ENCODE measurements around the gene ZNHIT2. TPM values are rescaled to one million over a fixed set of nuclear protein-coding genes. Genes with fewer than 3 reads are reported as not detected.

The ZNHIT2 gene
- total RNA-seq, 1 experiment from 2014 or later = 27.4 TPM

DNA sequence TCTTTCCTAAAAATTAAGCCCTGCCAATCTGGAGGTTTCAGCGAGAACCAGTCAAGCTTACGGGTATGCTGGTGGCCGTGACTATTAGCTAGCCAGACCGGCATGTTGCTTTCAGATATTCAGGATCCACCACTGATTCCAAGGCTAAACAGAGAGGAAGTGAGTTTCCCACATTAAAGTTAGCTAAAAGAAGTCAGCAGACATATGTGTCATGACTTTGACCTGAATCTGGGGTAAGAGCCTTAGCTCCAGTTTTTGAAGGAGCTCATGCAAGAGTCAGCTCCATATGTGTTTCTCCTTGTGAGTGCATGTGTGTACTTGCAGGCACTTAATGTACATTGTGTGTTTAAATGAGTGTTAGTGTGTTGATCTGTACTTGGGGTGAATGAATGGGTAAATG lies 32.1 kb downstream of the ZNHIT2 start:
- peaks cover 12% of the 10 kb centered on the region for H3K4me1 ChIP-seq (ENCODE audit: insufficient read depth, low read length, poor library complexity, severe bottlenecking)
- H3K9me3 ChIP-seq (ENCODE audit: low read depth, low read length, poor library complexity, severe bottlenecking) = no peaks in the 10 kb centered on the region
- no peak for TF ChIP-seq EZH2 (IDR thresholded peaks at IDR 0.05; ENCODE audit: borderline replicate concordance, low read depth, low read length, poor library complexity, severe bottlenecking)
- TF ChIP-seq, protein P1, sequence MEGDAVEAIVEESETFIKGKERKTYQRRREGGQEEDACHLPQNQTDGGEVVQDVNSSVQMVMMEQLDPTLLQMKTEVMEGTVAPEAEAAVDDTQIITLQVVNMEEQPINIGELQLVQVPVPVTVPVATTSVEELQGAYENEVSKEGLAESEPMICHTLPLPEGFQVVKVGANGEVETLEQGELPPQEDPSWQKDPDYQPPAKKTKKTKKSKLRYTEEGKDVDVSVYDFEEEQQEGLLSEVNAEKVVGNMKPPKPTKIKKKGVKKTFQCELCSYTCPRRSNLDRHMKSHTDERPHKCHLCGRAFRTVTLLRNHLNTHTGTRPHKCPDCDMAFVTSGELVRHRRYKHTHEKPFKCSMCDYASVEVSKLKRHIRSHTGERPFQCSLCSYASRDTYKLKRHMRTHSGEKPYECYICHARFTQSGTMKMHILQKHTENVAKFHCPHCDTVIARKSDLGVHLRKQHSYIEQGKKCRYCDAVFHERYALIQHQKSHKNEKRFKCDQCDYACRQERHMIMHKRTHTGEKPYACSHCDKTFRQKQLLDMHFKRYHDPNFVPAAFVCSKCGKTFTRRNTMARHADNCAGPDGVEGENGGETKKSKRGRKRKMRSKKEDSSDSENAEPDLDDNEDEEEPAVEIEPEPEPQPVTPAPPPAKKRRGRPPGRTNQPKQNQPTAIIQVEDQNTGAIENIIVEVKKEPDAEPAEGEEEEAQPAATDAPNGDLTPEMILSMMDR (conservative IDR thresholded peaks at IDR 0.05; ENCODE audit: low read depth, low read length) = no peak
- H3K36me3 ChIP-seq (ENCODE audit: insufficient read depth, low read length, poor library complexity, severe bottlenecking) = peaks cover 29% of the 10 kb centered on the region
- no peak for DNase-seq (ENCODE audit: low spot score)
- no peak overlapping the region for H3K4me3 ChIP-seq (ENCODE audit: low read depth, low read length, poor library complexity, severe bottlenecking)
- H3K27ac ChIP-seq (ENCODE audit: low read depth, low read length, poor library complexity, severe bottlenecking) = no peak overlapping the region
- POLR2A ChIA-PET (ENCODE audit: low non-redundant PET) = no interaction called here
- BruUV-seq (replicated peaks) = no TSS peak
- intact Hi-C loops (cut with micrococcal nuclease; ENCODE audit: unreplicated experiment) = no loop called here
- no peaks in the 10 kb centered on the region for H3K27me3 ChIP-seq (replicated peaks; ENCODE audit: insufficient read depth, low read depth, low read length, poor library complexity)
- CTCF ChIA-PET = interaction anchor here (0.7 to 1.1 kb wide), 2 partner anchors 26 to 28 kb away, joined by 3 read pairs; partner anchors contain the start of gene TM7SF2

DNA sequence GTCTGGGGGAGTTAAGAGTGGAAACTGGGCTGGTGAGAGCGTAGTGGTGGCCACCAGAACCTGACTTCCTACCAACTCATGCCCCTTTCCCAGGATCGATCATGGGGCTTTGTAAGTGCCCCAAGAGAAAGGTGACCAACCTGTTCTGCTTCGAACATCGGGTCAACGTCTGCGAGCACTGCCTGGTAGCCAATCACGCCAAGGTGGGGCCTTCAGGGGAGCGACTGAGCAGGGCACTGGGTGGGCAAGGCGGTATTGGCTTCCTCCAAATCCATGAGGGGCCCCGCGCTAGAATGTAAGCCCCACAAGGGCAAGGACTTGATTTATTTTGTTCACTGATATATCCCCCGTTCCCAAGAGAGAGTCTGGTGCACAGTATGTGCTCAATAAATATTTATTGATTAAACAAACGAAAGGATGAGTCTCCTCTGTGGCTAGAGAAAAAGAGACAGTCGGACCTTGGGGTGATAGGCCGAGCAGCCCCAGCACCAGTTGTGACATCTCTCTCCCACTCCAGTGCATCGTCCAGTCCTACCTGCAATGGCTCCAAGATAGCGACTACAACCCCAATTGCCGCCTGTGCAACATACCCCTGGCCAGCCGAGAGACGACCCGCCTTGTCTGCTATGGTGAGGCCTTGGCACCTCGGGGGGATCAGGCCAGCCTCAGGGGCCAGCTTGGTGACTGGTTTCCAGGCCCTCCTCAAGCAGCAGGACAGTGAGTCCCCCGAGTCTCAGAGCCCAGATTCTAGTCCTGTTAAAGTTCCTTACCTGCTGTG lies 32.7 kb downstream of the ZNHIT2 start:
- H3K36me3 ChIP-seq (ENCODE audit: insufficient read depth, low read length, poor library complexity, severe bottlenecking) = peaks cover 35% of the 10 kb centered on the region
- DNase-seq (ENCODE audit: low spot score) = no peak
- intact Hi-C loops (cut with micrococcal nuclease; ENCODE audit: unreplicated experiment) = no loop called here
- ChIA-PET POLR2A (ENCODE audit: low non-redundant PET) (no interaction called here), CTCF (interaction anchor here (0.7 to 1.1 kb wide), 2 partner anchors 27 to 29 kb away, joined by 3 read pairs; partner anchors contain the start of gene TM7SF2)
- peak overlapping the region; percentile 76 for H3K4me3 ChIP-seq (ENCODE audit: low read depth, low read length, poor library complexity, severe bottlenecking)
- TF ChIP-seq, protein P1 (conservative IDR thresholded peaks at IDR 0.05; ENCODE audit: low read depth, low read length) = no peak
- TF ChIP-seq EZH2 (IDR thresholded peaks at IDR 0.05; ENCODE audit: borderline replicate concordance, low read depth, low read length, poor library complexity, severe bottlenecking) = no peak
- peaks cover 12% of the 10 kb centered on the region for H3K4me1 ChIP-seq (ENCODE audit: insufficient read depth, low read length, poor library complexity, severe bottlenecking)
- peak overlapping the region; percentile 90 for H3K27ac ChIP-seq (ENCODE audit: low read depth, low read length, poor library complexity, severe bottlenecking)
- no peaks in the 10 kb centered on the region for H3K9me3 ChIP-seq (ENCODE audit: low read depth, low read length, poor library complexity, severe bottlenecking)
- no peaks in the 10 kb centered on the region for H3K27me3 ChIP-seq (replicated peaks; ENCODE audit: insufficient read depth, low read depth, low read length, poor library complexity)
- TSS peak; percentile 71 for BruUV-seq (replicated peaks)

GRCh38 chr11:65083834-65084597 lies 33.5 kb downstream of the ZNHIT2 start, which contains the start of the genes CDCA5 and ZFPL1:
Gene CDCA5 (minus strand): TSS chr11:65084040. CDS start chr11:65083978, 62 bp downstream.
Gene ZFPL1 (plus strand): TSS chr11:65084222. CDS start chr11:65084699, 477 bp downstream.
- Histone ChIP-seq H3K4me1 (ENCODE audit: insufficient read depth, low read length, poor library complexity, severe bottlenecking) (peaks cover 12% of the 10 kb centered on the region), H3K4me3 (ENCODE audit: low read depth, low read length, poor library complexity, severe bottlenecking) (peak within 1 kb of the TSS; percentile 76), H3K9me3 (ENCODE audit: low read depth, low read length, poor library complexity, severe bottlenecking) (no peaks in the 10 kb centered on the region), H3K36me3 (ENCODE audit: insufficient read depth, low read length, poor library complexity, severe bottlenecking) (peaks cover 41% of the 10 kb centered on the region), H3K27me3 (replicated peaks; ENCODE audit: insufficient read depth, low read depth, low read length, poor library complexity) (no peaks in the 10 kb centered on the region), H3K27ac (ENCODE audit: low read depth, low read length, poor library complexity, severe bottlenecking) (peak within 1 kb of the TSS; percentile 90)
- peak; percentile 99 for DNase-seq (ENCODE audit: low spot score)
- no TSS peak for BruUV-seq (replicated peaks)
- no peak for TF ChIP-seq EZH2 (IDR thresholded peaks at IDR 0.05; ENCODE audit: borderline replicate concordance, low read depth, low read length, poor library complexity, severe bottlenecking)
- TF ChIP-seq, protein P1 (conservative IDR thresholded peaks at IDR 0.05; ENCODE audit: low read depth, low read length) = no peak
- ChIA-PET CTCF (no interaction called here), POLR2A (ENCODE audit: low non-redundant PET) (interaction anchor here (0.5 to 0.6 kb wide), 2 partner anchors 51 to 1472 kb away, joined by 3 read pairs; no protein-coding TSS in a partner anchor)
- intact Hi-C loops (cut with micrococcal nuclease; ENCODE audit: unreplicated experiment) = no loop called here

All from A673 (cell line).